ENCODE results near the gene ZBTB46.
"Not testable (repeated sequence)": the region's sequence is repeated elsewhere in the genome, so short reads cannot be mapped to it uniquely, and the experiment has no call there.

Gene ZBTB46

GRCh38 chr20:63732118-63733095 lies 98.7 kb downstream of the ZBTB46 start:
- DNase-seq, result no peak

- no peak for DNase-seq
These were observed 99.7 kb downstream of the ZBTB46 start for GRCh38 chr20:63731410-63731809.

- not testable (repeated sequence) for DNase-seq
These were observed 100.8 kb downstream of the ZBTB46 start for GRCh38 chr20:63730189-63730733.

GRCh38 chr20:63722967-63723622 lies 108.0 kb downstream of the ZBTB46 start:
- not testable (repeated sequence) for DNase-seq

GRCh38 chr20:63718996-63719395 lies 112.1 kb downstream of the ZBTB46 start:
- no peak for DNase-seq

- DNase-seq, result no peak
These were observed 116.2 kb downstream of the ZBTB46 start for GRCh38 chr20:63714858-63715257.

- DNase-seq, result no peak
These were observed 118.9 kb downstream of the ZBTB46 start for GRCh38 chr20:63712191-63712590.

GRCh38 chr20:63711085-63711645 lies 119.9 kb downstream of the ZBTB46 start:
- DNase-seq, result no peak

GRCh38 chr20:63709149-63709527 lies 121.9 kb downstream of the ZBTB46 start:
- no peak for DNase-seq

- DNase-seq, result no peak
These were observed 122.5 kb downstream of the ZBTB46 start for GRCh38 chr20:63708301-63709148.

GRCh38 chr20:63707558-63708300 lies 123.3 kb downstream of the ZBTB46 start, which contains the start of the genes ARFRP1 and ZGPAT:
Gene ARFRP1 (minus strand): TSS chr20:63707976. CDS start chr20:63707091, 885 bp downstream.
Gene ZGPAT (plus strand): TSS chr20:63708039. CDS start chr20:63708581, 542 bp downstream.
- DNase-seq, result peak; percentile 73 to 88 (median 81)

GRCh38 chr20:63706852-63707557 lies 124.1 kb downstream of the ZBTB46 start:
- peak; percentile 52 to 76 (median 60) for DNase-seq

- no peak for DNase-seq
These were observed 124.9 kb downstream of the ZBTB46 start for GRCh38 chr20:63706027-63706695.

GRCh38 chr20:63705232-63706026 lies 125.6 kb downstream of the ZBTB46 start:
- no peak for DNase-seq

- no peak for DNase-seq
These were observed 126.3 kb downstream of the ZBTB46 start for GRCh38 chr20:63704749-63705117.

- no peak for DNase-seq
These were observed 126.9 kb downstream of the ZBTB46 start for GRCh38 chr20:63703976-63704748.

- DNase-seq, result no peak
These were observed 127.5 kb downstream of the ZBTB46 start for GRCh38 chr20:63703471-63703975.
